Sigmoid colon (tissue), 7 donors: ENCODE measurements around the gene ILRUN. TPM values are rescaled to one million over a fixed set of nuclear protein-coding genes. Genes with fewer than 3 reads are reported as not detected.
"Not testable (repeated sequence)": the region's sequence is repeated elsewhere in the genome, so short reads cannot be mapped to it uniquely, and the experiment has no call there.

ENCODE experiments used
- DNase-seq: peaks from one replicate; pipeline ENCODE4 v3.0.0-alpha.2; 2019
- H3K27ac ChIP-seq, 4 donors: fragments of 200-600 bp; sonication (generic); one replicate each; pipeline ENCODE4 v1.5.1; 2016 to 2019; ENCODE audit warnings: mild to moderate bottlenecking in 1 of 4
- H3K27me3 ChIP-seq, 3 donors: fragments of 200-600 bp; sonication (generic); one replicate each; pipeline ENCODE4 v1.5.1; 2019; ENCODE audit warnings: mild to moderate bottlenecking in 1 of 3
- H3K36me3 ChIP-seq, 4 donors: fragments of 200-600 bp; sonication (generic); one replicate each; pipeline ENCODE4 v1.5.1; 2016 to 2019
- H3K4me1 ChIP-seq, 4 donors: fragments of 200-600 bp; sonication (generic); one replicate each; pipeline ENCODE4 v1.5.1; 2017 to 2019
- H3K4me3 ChIP-seq, 4 donors: fragments of 200-600 bp; sonication (generic); one replicate each; pipeline ENCODE4 v1.5.1; 2017 to 2019; ENCODE audit warnings: mild to moderate bottlenecking in 2 of 4, moderate library complexity in 1 of 4
- H3K9me3 ChIP-seq, 4 donors: fragments of 200-600 bp in 3 of 4; sonication (generic) in 3 of 4; one replicate each; pipeline versions ENCODE4 v1.5.1 to v1.6.1; 2013 to 2019
- CTCF ChIP-seq, 4 experiments: fragments of 450-650 bp in 3 of 4; fragments of 200-600 bp in 1 of 4; IDR thresholded peaks; one replicate each; pipeline ENCODE4 v1.5.1; 2016 to 2019; ENCODE audit warnings: antibody characterized with exemption in 4 of 4, mild to moderate bottlenecking in 3 of 4, moderate library complexity in 2 of 4
- EP300 ChIP-seq, 4 donors: sonication (generic); formaldehyde crosslinking; IDR thresholded peaks; one replicate each; pipeline ENCODE4 v1.6.1; 2017; ENCODE audit warnings: antibody characterized with exemption in 4 of 4
- POLR2A ChIP-seq, 2 donors: fragments of 450-650 bp; IDR thresholded peaks; one replicate each; pipeline ENCODE4 v1.6.1; 2016; ENCODE audit warnings: antibody characterized with exemption in 2 of 2, mild to moderate bottlenecking in 2 of 2, moderate library complexity in 2 of 2
- POLR2AphosphoS5 ChIP-seq, 4 donors: sonication (generic); formaldehyde crosslinking; IDR thresholded peaks; one replicate each; pipeline ENCODE4 v1.6.1; 2017; ENCODE audit warnings: antibody characterized with exemption in 4 of 4
- WGBS, 2 donors: extraction: QIAGEN DNeasy Blood & Tissue Kit; methylation state at CpG; one replicate each; pipeline ENCODE4 v1.1.7; 2013; 5-methylcytosine and 5-hydroxymethylcytosine counted together
- intact Hi-C: fragments of 100-400 bp; cut with DNase I; formaldehyde crosslinking; loops from one replicate; pipeline ENCODE4 v1.15.1; 2023
- polyA plus RNA-seq, 3 donors: library from polyadenylated mRNA; stranded (reverse); fragments of 200-250 nt; gene quantifications; one replicate each; pipeline ENCODE4 v1.2.3, GENCODE V29; 2013
- total RNA-seq, 4 donors: library from RNA; depleted of rRNA; stranded (reverse); fragments of >200 nt; gene quantifications; one replicate each; pipeline ENCODE4 v1.1.0, GENCODE V29; 2016
- donor health status: healthy with polysubstance abuse.
- donor health status: Bipolar disorder and iron deficiency.
- donor health status: healthy.

ILRUN gene
- total and polyA plus RNA-seq, 7 donors, result 35.4 to 79.3 (median 62.7) TPM

- Histone ChIP-seq H3K36me3 (no peaks in the 10 kb centered on the region), H3K27ac (peak overlapping the region in 1 of 4 donors; percentile 50), H3K4me1 (peaks cover 0 to 28% (median 18%) of the 10 kb centered on the region in 4 donors), H3K9me3 (no peaks in the 10 kb centered on the region), H3K27me3 (no peaks in the 10 kb centered on the region), H3K4me3 (no peak overlapping the region)
- intact Hi-C loops, result no loop called here
- DNase-seq, result no peak
- no peak for TF ChIP-seq POLR2A (IDR thresholded peaks at IDR 0.05)
- no peak for TF ChIP-seq EP300 (IDR thresholded peaks at IDR 0.05)
- TF ChIP-seq POLR2AphosphoS5 (IDR thresholded peaks at IDR 0.05), result no peak
- no peak for TF ChIP-seq CTCF (IDR thresholded peaks at IDR 0.05)
- 49 to 83% methylated on average over 3 of the region's 3 CpGs for WGBS, 2 donors
Observed at GRCh38 chr6:34672657-34673043, 23.9 kb downstream of the ILRUN start.

DNA sequence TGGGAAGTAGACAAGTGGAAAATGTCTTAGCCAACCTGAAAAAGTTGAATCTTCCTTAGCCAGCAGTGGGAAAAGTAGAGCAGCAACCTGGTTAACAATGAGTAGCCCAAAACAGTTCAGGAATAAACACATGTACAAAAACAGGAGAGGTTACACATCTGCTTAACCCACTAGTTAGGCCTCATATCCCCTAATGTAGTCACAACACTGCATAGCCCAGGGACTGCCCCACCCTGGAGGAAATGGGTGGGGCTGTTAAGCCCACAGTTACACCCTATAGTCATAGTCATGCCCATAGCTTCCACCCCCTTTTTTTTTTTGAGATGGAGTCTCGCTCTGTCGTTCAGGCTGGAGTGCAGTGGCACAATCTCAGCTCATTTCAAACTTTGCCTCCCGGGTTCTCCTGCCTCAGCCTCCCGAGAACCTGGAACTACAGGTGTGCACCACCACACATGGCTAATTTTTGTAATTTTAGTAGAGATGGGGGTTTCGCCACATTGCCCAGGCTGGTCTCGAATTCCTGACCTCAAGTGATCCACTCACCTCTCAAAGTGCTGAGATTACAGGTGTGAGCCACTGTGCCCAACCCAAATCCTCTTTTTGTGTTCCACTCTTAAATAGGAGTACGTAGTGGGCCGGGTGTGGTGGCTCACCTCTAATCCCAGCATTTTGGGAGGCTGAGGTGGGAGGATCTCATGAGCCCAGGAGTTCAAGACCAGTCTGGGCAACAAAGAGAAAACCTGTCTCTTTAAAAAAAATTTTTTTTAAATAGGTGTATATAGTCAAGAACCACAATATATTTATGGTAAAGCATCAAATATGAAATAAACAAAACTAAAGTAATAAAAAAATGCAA, 24.5 kb downstream of the ILRUN start:
- no peaks in the 10 kb centered on the region for H3K9me3 ChIP-seq
- WGBS, 2 donors, result 68 to 70% methylated on average over 8 of the region's 8 CpGs
- no peaks in the 10 kb centered on the region for H3K36me3 ChIP-seq
- no peak overlapping the region for H3K4me3 ChIP-seq
- H3K4me1 ChIP-seq, result peaks cover 0 to 32% (median 21%) of the 10 kb centered on the region in 4 donors
- peak overlapping the region in 3 of 4 donors; percentile 35 to 50 (median 35) for H3K27ac ChIP-seq
- H3K27me3 ChIP-seq, result no peaks in the 10 kb centered on the region
- no peak for DNase-seq
- TF ChIP-seq EP300 (IDR thresholded peaks at IDR 0.05) (no peak), POLR2A (IDR thresholded peaks at IDR 0.05) (no peak), CTCF (IDR thresholded peaks at IDR 0.05) (no peak), POLR2AphosphoS5 (IDR thresholded peaks at IDR 0.05) (no peak)
- intact Hi-C loops, result no loop called here

DNA sequence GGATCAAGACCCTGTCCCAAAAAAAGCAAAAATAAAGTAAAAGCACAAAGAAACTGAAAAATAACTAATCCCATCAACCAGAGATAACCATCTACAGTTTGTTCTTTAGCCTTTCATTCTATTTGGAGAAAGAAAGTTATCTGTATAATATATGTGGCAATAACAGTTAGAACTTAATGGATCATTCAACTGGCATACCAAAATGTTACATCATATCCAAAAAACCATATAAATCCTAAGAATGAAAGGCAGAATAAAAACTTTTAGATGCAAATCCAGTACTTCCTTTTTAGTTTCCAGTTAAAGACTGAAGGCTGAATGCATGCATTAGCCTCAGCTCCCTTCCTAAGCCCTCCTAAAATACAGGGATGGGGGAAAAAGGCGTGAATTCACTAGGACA, 25.2 kb downstream of the ILRUN start:
- peak overlapping the region in 3 of 4 donors; percentile 35 to 50 (median 35) for H3K27ac ChIP-seq

GRCh38 chr6:34668799-34669198, 27.8 kb downstream of the ILRUN start:
- DNase-seq, H3K4me3 ChIP-seq, H3K36me3 ChIP-seq, intact Hi-C loops, H3K27ac ChIP-seq, H3K27me3 ChIP-seq, H3K9me3 ChIP-seq: not testable (repeated sequence)
- H3K4me1 ChIP-seq, result peaks cover 0 to 50% (median 34%) of the 10 kb centered on the region in 4 donors
- WGBS, 2 donors, result 98 to 99% methylated on average over 5 of the region's 5 CpGs

More for the DNA sequence above, 25.2 kb downstream of the ILRUN start:
- no peak overlapping the region for H3K4me3 ChIP-seq
- H3K27me3 ChIP-seq, result no peaks in the 10 kb centered on the region
- H3K4me1 ChIP-seq, result peaks cover 0 to 38% (median 26%) of the 10 kb centered on the region in 4 donors
- no peaks in the 10 kb centered on the region for H3K9me3 ChIP-seq
- intact Hi-C loops, result no loop called here
- no peak for TF ChIP-seq POLR2AphosphoS5 (IDR thresholded peaks at IDR 0.05)
- no peak for TF ChIP-seq CTCF (IDR thresholded peaks at IDR 0.05)
- WGBS, 2 donors, result 67 to 86% methylated on average over 1 of the region's 1 CpG
- H3K36me3 ChIP-seq, result no peaks in the 10 kb centered on the region
- no peak for DNase-seq

GRCh38 chr6:34667481-34668238, 28.9 kb downstream of the ILRUN start:
- TF ChIP-seq POLR2A (IDR thresholded peaks at IDR 0.05) (no peak), CTCF (IDR thresholded peaks at IDR 0.05) (no peak), EP300 (IDR thresholded peaks at IDR 0.05) (no peak), POLR2AphosphoS5 (IDR thresholded peaks at IDR 0.05) (no peak)
- Histone ChIP-seq H3K27ac (peak overlapping the region in 1 of 4 donors; percentile 12), H3K4me1 (peaks cover 0 to 44% (median 32%) of the 10 kb centered on the region in 4 donors), H3K4me3 (no peak overlapping the region), H3K9me3 (no peaks in the 10 kb centered on the region), H3K36me3 (no peaks in the 10 kb centered on the region), H3K27me3 (no peaks in the 10 kb centered on the region)
- DNase-seq, result no peak
- 66 to 85% methylated on average over 4 of the region's 4 CpGs for WGBS, 2 donors
- intact Hi-C loops, result no loop called here
